ENCODE data around the gene UGT1A8. TPM values are rescaled to one million over a fixed set of nuclear protein-coding genes. Genes with fewer than 3 reads are reported as not detected.

UGT1A8 gene
- polyA plus RNA-seq, 2 of the 4 experiments (the other 2 are of a cell fraction) = 0.22 TPM; not detected in 1

GRCh38 chr2:233707940-233708644, 90.7 kb downstream of the UGT1A8 start:
- ChIA-PET CTCF (interaction anchor here (0.6 to 2.2 kb wide), 3 partner anchors 76 to 259 kb away, joined by 3 to 11 read pairs (median 5); no protein-coding TSS in a partner anchor), POLR2A (no interaction called here)
- Histone ChIP-seq H3K9me3 (peaks cover 34% of the 10 kb centered on the region), H3K4me1 (peaks cover 68% of the 10 kb centered on the region), H3K4me2 (peak overlapping the region; percentile 47), H3K4me3 (no peak overlapping the region), H3K27ac (peak overlapping the region; percentile 98 to 100)
- WGBS (ENCODE audit: missing lambda C conversion rate) = 2% methylated on average over 10 of the region's 10 CpGs
- DNase-seq (ENCODE audit: low read depth in 1 of 2, low spot score in 1 of 2) = peak in 1 of 2 experiments; percentile 87
- ATAC-seq = peak; percentile 46 to 56; a peak in 5 of 6 replicates
- FAIRE-seq = peak; percentile 56
- no peak for TF ChIP-seq TP53 (CRISPR knock-in tag; IDR thresholded peaks at IDR 0.05)
- TF ChIP-seq JUNB (IDR thresholded peaks at IDR 0.05) = peak; percentile 78
- no peak for TF ChIP-seq RARB (CRISPR knock-in tag; IDR thresholded peaks at IDR 0.05)
- TF ChIP-seq PHF8 (IDR thresholded peaks at IDR 0.05; ENCODE audit: borderline replicate concordance, low read depth) = no peak
- TF ChIP-seq CHD4 (IDR thresholded peaks at IDR 0.05; ENCODE audit: borderline replicate concordance) = no peak
- TF ChIP-seq E2F6 (IDR thresholded peaks at IDR 0.05; ENCODE audit: borderline replicate concordance, low read depth) = no peak
- 0 out of 2 replicates have a peak, but pooled peaks have one; percentile 56 for TF ChIP-seq HOXA7 (CRISPR knock-in tag; IDR thresholded peaks at IDR 0.05)
- peak; percentile 31; the same call in 1 of the 2 replicates for TF ChIP-seq EHF (CRISPR knock-in tag; IDR thresholded peaks at IDR 0.05)
- no peak for TF ChIP-seq MAZ (IDR thresholded peaks at IDR 0.05; ENCODE audit: borderline replicate concordance, low read depth, low read length)
- TF ChIP-seq NPAS2 (CRISPR knock-in tag; IDR thresholded peaks at IDR 0.05; ENCODE audit: borderline replicate concordance) = no peak
- TF ChIP-seq HOXB13 (CRISPR knock-in tag; IDR thresholded peaks at IDR 0.05; ENCODE audit: low read depth) = no peak; the same call in 1 of the 2 replicates
- TF ChIP-seq ATOH8 (CRISPR knock-in tag; IDR thresholded peaks at IDR 0.05; ENCODE audit: low read depth) = peak; percentile 21; the same call in 1 of the 2 replicates
- TF ChIP-seq CBX2 (IDR thresholded peaks at IDR 0.05; ENCODE audit: borderline replicate concordance, low read depth) = no peak
- no peak for TF ChIP-seq RFX5 (IDR thresholded peaks at IDR 0.05)
- peak; percentile 57; the same call in 1 of the 2 replicates for TF ChIP-seq HOXB5 (CRISPR knock-in tag; IDR thresholded peaks at IDR 0.05)
- TF ChIP-seq RCOR1 (IDR thresholded peaks at IDR 0.05; ENCODE audit: low read depth, low read length) = no peak
- TF ChIP-seq NR3C1 (IDR thresholded peaks at IDR 0.05) = no peak
- peak; percentile 80 for TF ChIP-seq MAX (IDR thresholded peaks at IDR 0.05)
- no peak for TF ChIP-seq KDM5A (IDR thresholded peaks at IDR 0.05)
- TF ChIP-seq HMGXB4 (CRISPR knock-in tag; IDR thresholded peaks at IDR 0.05; ENCODE audit: borderline replicate concordance) = no peak
- no peak for TF ChIP-seq BHLHE40 (IDR thresholded peaks at IDR 0.05; ENCODE audit: low read depth, low read length)
- no peak for TF ChIP-seq RNF2 (IDR thresholded peaks at IDR 0.05; ENCODE audit: borderline replicate concordance, low read depth)
- no peak for TF ChIP-seq MYC (IDR thresholded peaks at IDR 0.05; ENCODE audit: borderline replicate concordance, low read length)
- TF ChIP-seq ELK1 (IDR thresholded peaks at IDR 0.05; ENCODE audit: low read depth, low read length) = no peak
- no peak for TF ChIP-seq USF2 (IDR thresholded peaks at IDR 0.05)
- TF ChIP-seq HEYL (CRISPR knock-in tag; IDR thresholded peaks at IDR 0.05) = no peak
- TF ChIP-seq JUN (IDR thresholded peaks at IDR 0.05) = peak; percentile 61 to 63
- no peak for TF ChIP-seq KDM1A (IDR thresholded peaks at IDR 0.05; ENCODE audit: low read depth)
- peak; percentile 68 to 72; a peak in 3 of 5 replicates for TF ChIP-seq EP300 (IDR thresholded peaks at IDR 0.05)
- TF ChIP-seq FOSL2 (IDR thresholded peaks at IDR 0.05) = peak; percentile 42; the same call in 1 of the 2 replicates
- peak; percentile 89 for TF ChIP-seq FOSL2 (CRISPR knock-in tag; IDR thresholded peaks at IDR 0.05)
- TF ChIP-seq POLR2A (IDR thresholded peaks at IDR 0.05; ENCODE audit: low read length) = no peak
- no peak for TF ChIP-seq CTCF (IDR thresholded peaks at IDR 0.05)
- no peak for TF ChIP-seq CHD2 (IDR thresholded peaks at IDR 0.05; ENCODE audit: low read length, partially characterized antibody)

Measured in A549 (cell line).